SKM-1 (cell line): Measurements from ENCODE around the gene ASXL2.
"Not testable (repeated sequence)": the region's sequence is repeated elsewhere in the genome, so short reads cannot be mapped to it uniquely, and the experiment has no call there.

ENCODE experiments used
- DNase-seq: peaks from one replicate; lab custom pipeline; 2025; ENCODE audit not compliant: unreplicated experiment; lab: John Stamatoyannopoulos, UW

Gene ASXL2

DNA sequence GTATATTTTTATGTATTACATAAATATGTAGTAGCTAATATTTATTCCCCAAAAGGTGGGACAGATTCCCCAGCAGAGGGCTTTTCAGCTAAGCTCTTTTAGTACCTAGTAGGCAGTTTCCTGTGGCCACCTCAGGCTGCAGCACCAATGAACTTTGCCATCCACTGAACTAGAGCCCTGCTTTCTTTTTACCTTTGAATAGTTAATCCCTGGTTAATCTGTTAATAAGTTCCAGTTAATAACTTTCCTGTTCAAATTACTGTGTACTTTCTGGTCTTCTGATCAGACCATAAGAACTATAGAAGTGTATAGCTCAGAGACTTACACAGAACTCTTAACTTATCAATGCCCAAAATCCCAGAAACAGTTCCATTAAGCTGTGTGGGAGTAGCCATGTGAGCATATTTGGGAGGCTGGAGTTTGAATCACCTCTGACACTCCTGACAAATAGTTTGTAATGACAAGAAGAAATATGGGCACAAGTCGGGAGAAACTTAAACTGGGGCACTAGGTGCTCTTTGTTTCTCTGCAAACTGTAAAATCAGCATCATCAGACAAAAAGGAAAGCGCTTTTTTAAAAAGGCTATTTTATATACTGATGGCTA, 40.0 kb downstream of the ASXL2 start:
- no peak for DNase-seq

DNA sequence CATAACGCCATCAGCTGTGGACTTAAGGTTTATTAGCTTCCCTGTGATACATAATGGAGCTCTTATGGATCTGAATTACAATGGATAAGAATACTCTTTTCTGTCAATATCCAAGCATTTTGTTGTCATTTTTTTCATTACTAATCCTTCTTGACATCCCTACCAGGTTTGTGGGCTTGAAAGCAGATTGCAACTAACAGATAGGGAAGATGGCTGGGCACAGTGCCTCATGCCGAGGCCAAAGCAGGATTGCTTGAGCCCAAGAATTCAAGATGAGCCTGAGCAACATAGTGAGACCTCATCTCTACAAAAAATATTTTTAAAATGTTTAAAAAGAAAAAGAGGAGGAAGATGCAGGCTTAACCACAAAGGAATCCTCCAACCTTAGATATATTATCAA, 42.4 kb downstream of the ASXL2 start:
- no peak for DNase-seq

DNA sequence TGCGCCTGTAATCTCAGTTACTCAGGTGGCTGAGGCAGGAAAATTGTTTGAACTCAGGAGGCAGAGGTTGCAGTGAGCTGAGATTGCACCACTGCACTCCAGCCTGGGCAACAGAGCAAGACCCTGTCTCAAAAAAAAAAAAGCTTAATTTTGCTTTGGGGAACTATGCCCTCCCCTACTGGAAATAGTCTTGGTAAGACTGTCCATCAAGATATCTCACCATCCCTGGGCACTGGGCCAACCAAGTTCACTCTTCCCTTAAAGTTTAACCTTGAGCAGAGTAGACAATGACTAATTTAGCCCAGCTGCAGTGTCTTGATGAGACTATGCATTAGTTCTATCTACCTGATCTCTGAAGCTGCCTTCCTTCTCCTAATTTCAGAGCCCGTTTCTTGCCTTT, 44.7 kb downstream of the ASXL2 start:
- no peak for DNase-seq

DNA sequence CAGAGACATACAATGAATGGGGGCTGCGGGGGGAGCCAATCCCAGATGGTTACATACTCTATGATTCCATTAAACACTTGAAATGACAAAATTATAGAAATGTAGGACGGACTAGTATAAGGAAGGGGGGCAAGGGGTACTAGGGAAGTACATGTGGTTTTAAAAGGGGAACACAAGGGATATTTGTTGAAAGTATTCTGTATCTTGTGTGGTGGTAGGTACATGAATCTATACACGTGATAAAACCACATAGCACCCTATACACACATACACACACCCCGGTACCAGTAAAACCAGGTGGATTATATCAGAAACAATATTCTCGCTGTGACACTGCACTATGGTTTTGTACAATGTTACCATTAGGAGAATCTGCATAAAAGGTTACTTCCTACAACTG, 45.4 kb downstream of the ASXL2 start:
- no peak for DNase-seq

DNA sequence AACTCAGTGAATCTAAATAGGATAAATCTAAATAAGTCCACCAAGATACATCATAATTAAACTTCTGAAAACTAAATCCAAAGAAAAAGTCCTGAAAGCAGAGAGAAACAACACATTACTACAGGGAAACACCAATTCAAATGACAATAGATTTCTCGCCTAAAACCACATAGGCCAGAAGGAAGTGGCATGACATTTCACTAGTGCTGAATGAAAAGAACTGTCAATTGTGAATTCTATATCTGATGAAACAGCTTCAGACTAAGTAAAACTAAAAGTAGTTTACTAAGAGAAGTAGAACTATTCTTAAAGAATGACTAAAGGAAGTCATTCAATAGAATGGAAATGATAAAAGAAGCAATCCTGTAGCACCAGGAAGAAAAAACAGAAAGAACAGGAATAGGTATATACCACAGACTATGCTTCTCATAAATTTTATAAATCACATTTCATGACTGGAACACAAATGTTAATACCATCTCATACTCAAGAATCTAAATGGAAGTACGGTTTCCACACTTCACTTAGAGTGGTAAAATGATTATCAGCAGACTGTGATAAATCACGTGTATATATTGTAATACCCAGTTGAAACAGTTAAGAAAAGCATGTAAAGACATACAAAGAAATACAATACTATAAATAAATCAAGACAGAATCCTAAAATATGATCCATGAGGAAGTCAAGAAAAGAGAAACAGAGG, 46.4 kb downstream of the ASXL2 start:
- no peak for DNase-seq

DNA sequence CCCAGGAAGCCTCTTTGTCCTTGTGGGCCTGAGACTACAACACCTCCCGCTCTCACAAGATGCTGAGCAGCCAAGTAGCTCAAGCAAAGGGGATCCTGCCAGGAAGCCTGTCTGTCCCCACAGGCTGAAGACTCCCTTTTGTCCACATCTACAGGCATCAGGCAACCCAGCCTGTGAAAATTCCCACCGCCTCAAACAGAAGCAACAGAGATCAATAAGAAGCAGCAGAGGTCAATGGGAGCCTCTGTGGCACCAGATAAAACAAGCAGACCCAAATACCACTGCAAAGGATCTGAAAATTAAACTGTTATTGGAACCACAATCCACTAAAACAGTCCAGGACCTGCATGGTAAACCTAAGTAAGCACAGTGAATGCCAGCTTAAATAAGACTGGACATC, 48.5 kb downstream of the ASXL2 start:
- DNase-seq: no peak

DNA sequence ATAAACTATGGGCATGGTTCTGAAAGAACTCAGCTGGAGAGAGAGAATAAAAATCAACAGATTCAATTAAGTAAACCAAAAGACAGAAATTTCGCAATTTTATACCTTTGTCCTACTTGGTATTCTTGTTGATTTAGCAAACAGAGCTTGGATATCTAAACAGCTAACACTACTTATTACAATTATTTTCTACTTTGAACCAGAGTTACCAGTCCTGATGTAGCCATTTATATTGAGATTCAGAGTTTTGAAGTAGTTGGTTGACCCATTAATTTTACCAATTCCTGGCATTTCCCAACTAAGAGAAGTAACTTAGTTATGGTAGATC, 48.9 kb downstream of the ASXL2 start:
- DNase-seq: no peak

DNA sequence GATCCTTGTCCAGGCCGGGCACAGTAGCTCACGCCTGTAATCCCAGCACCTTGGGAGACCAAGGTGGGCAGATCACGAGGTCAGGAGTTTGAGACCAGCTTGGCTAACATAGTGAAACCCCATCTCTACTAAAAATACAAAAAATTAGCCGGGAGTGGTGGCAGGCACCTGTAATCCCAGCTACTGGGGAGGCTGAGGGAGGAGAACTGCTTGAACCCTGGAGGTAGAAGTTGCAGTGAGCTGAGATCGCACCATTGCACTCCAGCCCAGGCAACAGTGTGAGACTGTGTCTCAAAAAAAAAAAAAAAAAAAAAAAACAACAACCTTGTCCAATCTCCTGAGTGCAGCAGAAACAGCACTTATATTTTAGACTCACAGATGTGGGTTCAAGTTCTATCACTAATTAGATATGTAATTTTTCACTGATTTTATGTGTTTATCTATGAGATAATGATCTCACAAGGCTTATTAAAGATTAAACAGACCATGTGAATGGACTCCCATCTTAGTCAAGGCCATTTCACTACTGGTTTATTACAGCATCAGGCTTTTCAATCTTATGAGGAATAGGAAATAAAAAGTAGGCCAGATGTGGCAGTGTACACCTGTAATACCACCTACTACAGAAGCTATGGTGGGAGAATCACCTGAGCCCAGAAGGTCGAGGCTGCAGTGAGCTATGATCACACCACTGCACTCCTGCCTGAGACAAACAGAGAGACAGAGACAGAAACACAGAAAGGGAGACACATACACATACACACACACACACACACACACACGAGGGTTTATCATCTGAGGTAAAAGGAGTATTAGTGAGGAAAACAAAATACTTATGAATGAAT, 49.5 kb downstream of the ASXL2 start:
- not testable (repeated sequence) for DNase-seq

DNA sequence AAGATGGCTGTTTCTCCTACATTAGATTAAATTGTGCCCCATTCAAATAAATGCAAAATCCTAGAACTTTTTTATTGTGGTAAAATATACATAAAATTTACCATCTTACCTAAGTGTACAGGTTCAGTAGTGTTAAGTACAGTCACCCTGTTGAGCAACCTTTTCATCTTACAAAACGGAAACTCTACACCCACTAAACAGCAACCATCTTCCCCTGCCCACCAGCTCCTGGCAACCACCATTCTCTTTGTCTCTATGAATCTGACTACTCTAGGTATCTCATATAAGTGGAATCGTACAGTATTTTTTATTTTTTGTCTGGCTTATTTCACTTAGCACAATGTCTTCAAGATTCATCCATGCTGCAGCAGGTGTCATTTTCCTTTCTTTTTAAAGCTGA, 53.0 kb downstream of the ASXL2 start:
- no peak for DNase-seq

DNA sequence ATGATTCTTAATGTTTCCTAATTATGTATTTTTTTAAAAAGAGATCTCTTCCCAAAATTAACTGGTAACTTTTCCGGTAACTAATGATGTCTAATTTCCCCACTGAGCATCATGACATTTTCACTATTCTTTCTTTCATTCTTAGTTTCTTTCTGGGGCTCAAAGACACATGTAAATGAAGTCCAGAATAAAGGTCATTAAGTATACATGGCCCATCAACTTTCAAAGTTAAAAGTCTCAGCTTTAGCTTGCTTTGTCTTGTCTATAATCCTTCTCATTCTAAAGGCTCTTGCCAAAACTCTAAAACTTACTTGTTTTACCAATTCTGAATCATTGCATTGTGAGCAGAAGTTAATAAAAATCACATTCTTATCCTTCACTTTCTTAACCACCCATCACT, 53.6 kb downstream of the ASXL2 start:
- no peak for DNase-seq

DNA sequence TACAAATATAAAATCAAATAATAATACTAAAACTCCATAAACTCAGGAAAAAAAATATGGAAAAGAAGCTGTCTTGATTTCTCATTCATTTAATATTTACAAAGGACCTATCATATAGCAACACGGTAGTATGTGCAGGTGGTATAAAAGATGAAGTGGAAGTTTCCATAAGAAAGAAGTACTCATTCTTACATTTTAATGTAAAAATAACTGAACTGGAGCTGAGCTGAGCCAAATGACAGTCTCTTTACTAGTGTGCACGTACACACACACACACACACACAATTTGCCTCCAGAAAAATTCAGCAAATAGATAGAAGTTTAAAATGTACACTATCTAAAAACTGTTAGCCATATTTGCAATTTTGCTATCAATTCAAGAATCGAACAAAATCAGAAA, 54.1 kb downstream of the ASXL2 start:
- DNase-seq: no peak

DNA sequence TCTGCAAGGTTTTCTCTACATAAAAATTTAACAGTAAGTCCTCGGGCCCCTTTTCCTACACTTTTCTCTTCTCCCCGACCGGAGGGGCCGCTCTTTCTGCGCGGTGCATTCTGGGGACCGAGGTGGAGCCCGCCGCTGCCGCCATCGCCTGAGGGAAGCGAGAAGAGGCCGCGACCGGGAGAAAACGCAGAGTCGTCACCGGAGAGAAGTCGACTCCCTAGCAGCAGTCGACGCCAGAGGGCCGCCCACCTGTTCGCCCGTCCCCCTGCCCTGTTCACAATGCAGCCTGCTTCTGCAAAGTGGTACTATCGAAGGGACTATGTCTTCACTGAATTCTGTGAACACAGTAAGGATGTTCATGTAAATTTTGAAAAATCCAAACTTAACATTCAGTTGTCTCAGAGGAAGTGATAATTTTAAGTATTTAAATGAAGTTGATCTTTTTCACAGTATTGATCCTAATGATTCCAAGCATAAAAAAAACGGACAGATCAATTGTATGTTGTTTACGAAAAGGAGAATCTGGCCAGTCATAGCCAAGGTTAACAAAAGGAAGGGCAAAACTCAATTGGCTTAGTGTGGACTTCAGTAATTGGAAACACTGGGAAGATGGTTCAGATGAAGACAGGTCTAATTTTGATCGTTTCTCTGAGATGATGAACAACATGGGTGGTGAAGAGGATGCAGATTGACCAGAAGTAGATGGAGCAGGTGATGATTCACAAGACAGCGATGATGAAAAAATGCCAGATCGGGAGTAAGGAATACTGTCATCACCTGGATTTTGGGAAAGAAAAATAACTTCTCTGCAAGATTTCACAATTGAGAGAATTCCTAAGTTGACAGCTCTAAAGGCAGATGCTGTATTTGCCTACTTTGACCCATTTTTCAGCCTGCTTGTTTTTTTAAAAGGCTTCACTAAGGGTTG, 55.8 kb downstream of the ASXL2 start:
- DNase-seq: no peak

DNA sequence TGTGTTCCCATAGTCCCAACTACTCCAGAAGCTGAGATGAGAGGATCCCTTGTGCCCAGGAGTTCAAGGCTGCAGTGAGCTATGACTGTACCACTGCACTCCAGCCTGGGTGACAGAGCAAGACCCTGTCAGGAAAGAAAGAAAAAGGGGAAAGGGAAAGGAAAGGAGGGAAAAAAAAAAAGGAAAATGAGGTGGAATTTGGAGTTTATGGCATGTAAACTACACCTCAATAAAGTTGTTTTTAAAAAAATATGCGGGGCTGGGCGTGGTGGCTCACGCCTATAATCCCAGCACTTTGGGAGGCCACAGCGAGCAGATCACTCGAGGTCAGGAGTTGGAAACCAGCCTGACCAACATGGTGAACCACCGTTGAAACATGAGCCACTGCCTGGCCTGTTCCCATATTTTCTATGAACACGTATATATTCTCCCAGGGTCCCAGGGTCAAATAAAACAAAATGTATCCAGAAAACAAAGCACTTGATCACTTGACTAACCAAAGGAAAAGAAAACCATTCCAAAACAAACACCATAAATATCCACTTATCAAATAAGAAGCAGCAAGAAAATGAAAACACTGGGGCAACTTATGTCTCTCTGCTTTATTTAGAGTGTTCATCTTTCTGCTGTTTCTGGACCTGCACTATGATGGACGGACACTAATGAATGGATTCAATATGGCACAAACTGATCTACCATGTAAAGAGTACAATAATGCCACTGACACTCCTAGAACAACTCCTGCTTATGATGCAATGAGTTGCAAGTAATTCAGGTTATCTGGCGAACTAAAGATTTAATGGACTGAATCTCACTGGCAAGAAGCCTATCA, 56.8 kb downstream of the ASXL2 start:
- no peak for DNase-seq

DNA sequence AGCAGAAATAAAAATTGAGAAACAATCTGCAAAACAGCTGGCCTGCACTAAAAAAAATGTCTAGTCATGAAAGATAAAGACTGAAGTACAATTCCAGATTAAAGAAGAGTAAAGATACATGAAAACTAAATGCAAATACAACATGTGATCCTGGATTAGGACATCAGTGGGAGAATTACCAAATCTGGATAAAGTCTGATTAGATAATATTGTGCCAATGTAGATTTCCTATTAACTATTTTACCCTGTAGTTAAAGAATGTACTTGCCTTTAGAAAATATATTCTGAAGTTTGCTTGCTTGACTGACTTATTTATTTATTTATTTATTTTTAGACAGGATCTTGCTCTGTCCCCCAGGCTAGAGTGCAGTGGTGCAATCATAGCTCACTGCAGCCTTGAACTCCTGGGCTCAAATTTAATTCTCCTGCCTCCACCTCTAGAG, 58.7 kb downstream of the ASXL2 start:
- DNase-seq: no peak

DNA sequence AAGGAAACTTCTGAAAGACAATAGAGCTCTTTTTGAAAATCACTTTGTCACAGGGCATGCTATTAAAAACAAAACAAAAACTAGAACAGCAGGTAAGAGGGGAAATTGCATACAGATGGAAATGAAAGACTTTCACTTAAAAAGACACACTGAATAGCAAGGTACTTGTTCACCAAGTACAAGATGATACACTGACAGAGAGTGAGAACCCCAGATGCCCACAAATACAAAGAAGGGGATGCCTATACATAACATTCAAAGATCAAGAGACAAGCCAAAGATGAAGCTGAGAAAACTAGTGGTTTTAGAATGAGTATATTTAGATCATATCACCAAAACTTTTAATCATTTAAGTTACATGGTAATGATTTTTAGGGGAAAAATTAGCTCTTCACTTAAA, 60.7 kb downstream of the ASXL2 start:
- DNase-seq: no peak

DNA sequence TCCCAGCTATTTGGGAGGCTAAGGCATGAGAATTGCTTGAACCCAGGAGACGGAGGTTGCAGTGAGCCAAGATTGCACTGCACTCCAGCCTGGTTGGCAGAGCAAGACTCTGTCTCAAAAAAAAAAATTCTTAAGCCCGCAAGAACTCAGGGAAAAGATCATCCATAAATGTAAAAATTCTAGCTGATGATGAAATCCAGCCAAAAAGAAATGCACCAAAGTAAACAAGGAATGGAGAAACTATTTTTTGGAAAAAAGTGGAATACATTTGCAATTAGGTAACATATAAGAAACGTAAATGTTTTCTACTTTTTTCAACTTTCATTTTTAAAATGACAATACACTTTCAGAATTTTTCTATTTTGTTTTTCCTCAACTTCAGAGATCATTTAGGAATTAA, 61.3 kb downstream of the ASXL2 start:
- DNase-seq: no peak

DNA sequence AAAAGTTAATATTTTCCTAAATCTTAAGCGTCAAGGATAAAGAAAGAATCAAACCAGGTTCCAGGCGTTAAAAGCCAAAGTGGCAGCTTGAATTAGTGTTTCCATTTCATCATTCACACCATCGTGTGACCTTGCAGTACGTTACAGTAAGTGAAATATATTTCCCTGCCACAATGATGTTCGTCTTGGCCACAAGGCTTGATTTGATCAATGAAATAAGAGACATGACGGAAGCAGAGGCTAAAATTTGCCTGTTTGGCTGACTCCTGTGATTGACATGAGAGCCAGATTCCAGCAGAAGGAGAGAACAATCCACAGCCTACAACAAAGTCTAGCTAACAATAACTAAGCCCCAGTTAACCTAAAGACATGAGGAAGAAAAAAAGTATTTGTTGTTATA, 62.0 kb downstream of the ASXL2 start:
- DNase-seq: no peak

DNA sequence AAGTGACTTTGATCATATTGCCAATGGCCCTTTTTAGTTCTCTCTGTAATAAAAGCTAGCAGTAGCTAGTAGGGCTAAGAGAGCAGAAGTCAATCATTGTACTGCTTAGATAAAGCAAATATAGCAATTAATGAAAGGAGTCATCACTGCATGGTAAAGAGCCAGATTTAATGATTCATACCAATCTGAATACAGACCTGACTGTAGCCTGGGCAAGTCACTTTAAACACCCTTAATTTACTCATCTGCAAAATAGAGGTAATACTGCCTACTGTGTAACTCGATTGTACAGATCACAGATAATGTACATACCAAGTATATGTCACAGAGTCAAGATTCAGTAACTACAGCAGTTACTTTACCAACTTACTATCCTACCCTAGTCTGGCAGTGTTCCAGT, 63.6 kb downstream of the ASXL2 start:
- DNase-seq: no peak

DNA sequence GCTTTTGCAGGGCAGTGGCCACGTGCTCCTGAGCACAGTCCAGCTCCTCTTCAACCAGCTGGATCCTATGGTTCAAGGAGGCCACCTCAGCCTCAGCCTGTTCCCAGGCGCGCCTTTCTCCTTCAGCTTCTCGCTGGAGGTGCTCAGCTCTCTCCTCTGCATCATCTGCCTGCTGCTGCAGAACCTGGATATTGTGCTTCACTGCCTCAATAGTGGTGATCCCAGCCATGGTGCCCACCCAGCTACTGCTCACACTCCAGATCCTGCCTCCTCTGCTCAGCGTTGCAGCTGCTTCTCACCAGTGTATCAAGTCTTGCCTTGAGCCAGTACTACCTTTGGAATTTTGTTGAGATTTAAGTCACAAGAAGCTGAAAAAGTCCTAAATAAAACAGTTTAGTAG, 67.9 kb downstream of the ASXL2 start:
- no peak for DNase-seq

DNA sequence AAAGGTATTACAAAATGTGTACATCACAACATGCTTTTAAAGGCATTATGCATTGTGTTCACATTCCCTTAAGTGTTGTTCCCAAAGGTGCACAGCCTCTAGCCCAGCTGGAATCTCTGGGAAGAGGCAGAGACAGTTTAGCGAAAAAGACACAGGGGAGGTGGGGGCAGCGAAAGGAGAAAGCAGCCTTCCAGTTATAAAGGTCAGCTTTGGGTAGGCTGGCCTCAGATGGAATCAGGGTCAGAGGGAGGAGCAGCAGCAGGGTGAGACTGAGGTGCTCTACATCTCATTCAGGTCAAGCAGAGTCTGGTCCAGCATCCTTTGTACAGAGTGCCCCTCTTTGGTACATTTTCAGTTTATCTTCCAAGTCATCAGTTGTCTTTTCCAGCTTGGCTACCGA, 68.6 kb downstream of the ASXL2 start:
- no peak for DNase-seq
